Neural progenitor cell (in vitro differentiated cells): ENCODE results near the gene VGLL3. TPM values are rescaled to one million over a fixed set of nuclear protein-coding genes. Genes with fewer than 3 reads are reported as not detected.
A peak's percentile ranks its signal among the peaks of the same experiment; 100 is the strongest.
"Not testable (repeated sequence)": the region's sequence is repeated elsewhere in the genome, so short reads cannot be mapped to it uniquely, and the experiment has no call there.

Experiments
- DNase-seq: peaks from one replicate; pipeline ENCODE4 v3.0.0-alpha.2; 2016; ENCODE audit warnings: low spot score
- H2AFZ ChIP-seq: fragments of 200-600 bp; sonication (generic); replicated peaks from 2 replicates; pipeline ENCODE4 v1.6.1; 2016; ENCODE audit warnings: antibody characterized with exemption
- H3F3A ChIP-seq: fragments of 200-600 bp; sonication (generic); 2 replicates; pipeline ENCODE4 v1.6.1; 2016; ENCODE audit warnings: antibody characterized with exemption, low read depth
- H3K27ac ChIP-seq: fragments of 200-600 bp; sonication (generic); 2 replicates; pipeline ENCODE4 v1.5.1; 2016; ENCODE audit warnings: mild to moderate bottlenecking
- H3K27me3 ChIP-seq: fragments of 200-600 bp; sonication (generic); 2 replicates; pipeline ENCODE4 v1.6.1; 2016; ENCODE audit warnings: mild to moderate bottlenecking, moderate library complexity
- H3K36me3 ChIP-seq: fragments of 200-600 bp; sonication (generic); 2 replicates; pipeline ENCODE4 v1.5.1; 2016
- H3K4me1 ChIP-seq: fragments of 200-600 bp; sonication (generic); 2 replicates; pipeline ENCODE4 v1.6.1; 2016; ENCODE audit warnings: mixed run types
- H3K4me2 ChIP-seq: fragments of 200-600 bp; sonication (generic); 2 replicates; pipeline ENCODE4 v1.6.1; 2016
- H3K4me3 ChIP-seq: fragments of 200-600 bp; sonication (generic); 2 replicates; pipeline ENCODE4 v1.5.1; 2016
- H3K79me2 ChIP-seq: fragments of 200-600 bp; sonication (generic); 2 replicates; pipeline ENCODE4 v1.6.1; 2016; ENCODE audit warnings: low read depth
- H3K9ac ChIP-seq: fragments of 200-600 bp; sonication (generic); 2 replicates; pipeline ENCODE4 v1.6.1; 2016
- H3K9me3 ChIP-seq: fragments of 200-600 bp; sonication (generic); 2 replicates; pipeline ENCODE4 v1.5.1; 2016; ENCODE audit warnings: low read depth
- H4K20me1 ChIP-seq: fragments of 200-600 bp; sonication (generic); 2 replicates; pipeline ENCODE4 v1.6.1; 2016; ENCODE audit warnings: low read depth
- H3K27ac Mint-ChIP-seq: 3 replicates; pipeline ENCODE4 v1.8.0; 2021; ENCODE audit warnings: mixed read lengths
- H3K27me3 Mint-ChIP-seq: 2 replicates; pipeline ENCODE4 v1.8.0; 2022; ENCODE audit warnings: low read depth, mild to moderate bottlenecking, inconsistent platforms, moderate library complexity, mixed read lengths; ENCODE audit not compliant: insufficient read depth
- H3K36me3 Mint-ChIP-seq: 3 replicates; pipeline ENCODE4 v1.8.0; 2021; ENCODE audit warnings: mixed read lengths
- H3K4me1 Mint-ChIP-seq: 3 replicates; pipeline ENCODE4 v1.8.0; 2021; ENCODE audit warnings: mixed read lengths
- H3K4me3 Mint-ChIP-seq: 3 replicates; pipeline ENCODE4 v1.8.0; 2021; ENCODE audit warnings: mild to moderate bottlenecking, moderate library complexity, mixed read lengths
- H3K9me3 Mint-ChIP-seq: 3 replicates; pipeline ENCODE4 v1.8.0; 2020; ENCODE audit warnings: mixed read lengths
- CTCF ChIP-seq: fragments of 200-600 bp; sonication (generic); IDR thresholded peaks from 2 replicates; pipeline ENCODE4 v1.5.1; 2017; ENCODE audit warnings: antibody characterized with exemption, mild to moderate bottlenecking
- EZH2 ChIP-seq: fragments of 200-600 bp; sonication (generic); IDR thresholded peaks from 2 replicates; pipeline ENCODE4 v1.6.1; 2017; ENCODE audit warnings: antibody characterized with exemption, mild to moderate bottlenecking, moderate library complexity
- EZH2phosphoT487 ChIP-seq: fragments of 200-600 bp; sonication (generic); IDR thresholded peaks from 2 replicates; pipeline ENCODE4 v1.6.1; 2017; ENCODE audit warnings: antibody characterized with exemption
- total RNA-seq: library from RNA; depleted of rRNA; stranded (reverse); fragments of >200 nt; gene quantifications from 2 replicates; pipeline ENCODE4 v1.2.3, GENCODE V29; 2015; ENCODE audit warnings: low replicate concordance

VGLL3 gene
- total RNA-seq, 1 donor from 2014 or later, result 1.8 TPM

- Histone ChIP-seq H4K20me1 (no peaks in the 10 kb centered on the region), H3K4me1 (no peaks in the 10 kb centered on the region), H3K9me3 (no peaks in the 10 kb centered on the region), H3K79me2 (no peaks in the 10 kb centered on the region), H3F3A (no peaks in the 10 kb centered on the region), H2AFZ (no peak overlapping the region), H3K27ac (no peak overlapping the region), H3K4me2 (no peak overlapping the region), H3K9ac (no peak overlapping the region), H3K4me3 (no peak overlapping the region), H3K36me3 (no peaks in the 10 kb centered on the region), H3K27me3 (no peaks in the 10 kb centered on the region)
- no peak for DNase-seq
- TF ChIP-seq CTCF (no peak), EZH2 (no peak), EZH2phosphoT487 (no peak)
- H3K36me3 Mint-ChIP-seq, result no peaks in the 10 kb centered on the region
- peaks cover 5% of the 10 kb centered on the region for H3K4me1 Mint-ChIP-seq
- no peak overlapping the region for H3K4me3 Mint-ChIP-seq
- no peak overlapping the region for H3K27ac Mint-ChIP-seq
- no peaks in the 10 kb centered on the region for H3K27me3 Mint-ChIP-seq
- no peaks in the 10 kb centered on the region for H3K9me3 Mint-ChIP-seq
Measured at GRCh38 chr3:86982883-86983282, 8.1 kb downstream of the VGLL3 start.

GRCh38 chr3:86978111-86978551 is 12.8 kb downstream of the VGLL3 start:
- Histone ChIP-seq H3K27me3 (no peaks in the 10 kb centered on the region), H3K4me2 (no peak overlapping the region), H3K27ac (no peak overlapping the region), H3K36me3 (no peaks in the 10 kb centered on the region), H3K9ac (no peak overlapping the region), H4K20me1 (no peaks in the 10 kb centered on the region), H2AFZ (peak overlapping the region; percentile 19), H3K9me3 (no peaks in the 10 kb centered on the region), H3K4me1 (no peaks in the 10 kb centered on the region), H3K79me2 (no peaks in the 10 kb centered on the region), H3F3A (no peaks in the 10 kb centered on the region), H3K4me3 (no peak overlapping the region)
- TF ChIP-seq EZH2phosphoT487 (no peak), CTCF (no peak), EZH2 (no peak)
- H3K9me3 Mint-ChIP-seq, result no peaks in the 10 kb centered on the region
- peaks cover 9% of the 10 kb centered on the region for H3K4me1 Mint-ChIP-seq
- H3K4me3 Mint-ChIP-seq, result no peak overlapping the region
- H3K36me3 Mint-ChIP-seq, result no peaks in the 10 kb centered on the region
- no peak overlapping the region for H3K27ac Mint-ChIP-seq
- H3K27me3 Mint-ChIP-seq, result no peaks in the 10 kb centered on the region
- DNase-seq, result no peak

GRCh38 chr3:86976219-86976618 is 14.7 kb downstream of the VGLL3 start:
- Mint-ChIP-seq H3K4me1 (peaks cover 9% of the 10 kb centered on the region), H3K27me3 (no peaks in the 10 kb centered on the region), H3K27ac (no peak overlapping the region), H3K4me3 (no peak overlapping the region), H3K9me3 (no peaks in the 10 kb centered on the region), H3K36me3 (no peaks in the 10 kb centered on the region)
- Histone ChIP-seq H3K9ac (no peak overlapping the region), H3K79me2 (no peaks in the 10 kb centered on the region), H3K27me3 (no peaks in the 10 kb centered on the region), H4K20me1 (no peaks in the 10 kb centered on the region), H3K36me3 (no peaks in the 10 kb centered on the region), H3K9me3 (no peaks in the 10 kb centered on the region), H2AFZ (no peak overlapping the region), H3K4me3 (no peak overlapping the region), H3K4me2 (no peak overlapping the region), H3K4me1 (no peaks in the 10 kb centered on the region), H3F3A (no peaks in the 10 kb centered on the region), H3K27ac (no peak overlapping the region)
- DNase-seq, result no peak
- no peak for TF ChIP-seq CTCF
- TF ChIP-seq EZH2, result no peak
- TF ChIP-seq EZH2phosphoT487, result no peak

- not testable (repeated sequence) for H3K9me3 ChIP-seq, H3K79me2 ChIP-seq, H3K27ac Mint-ChIP-seq, H3K27ac ChIP-seq, H3K9ac ChIP-seq, H3K4me2 ChIP-seq, H4K20me1 ChIP-seq, DNase-seq, H3K4me1 Mint-ChIP-seq, H3K9me3 Mint-ChIP-seq, H3K4me1 ChIP-seq, H3F3A ChIP-seq, H3K27me3 ChIP-seq, H3K27me3 Mint-ChIP-seq, H3K36me3 ChIP-seq, H2AFZ ChIP-seq, H3K4me3 ChIP-seq, H3K36me3 Mint-ChIP-seq, H3K4me3 Mint-ChIP-seq
Measured at GRCh38 chr3:86974177-86974576, 16.8 kb downstream of the VGLL3 start.
